Stimulated activated CD4-positive, alpha-beta T cell treated with anti-CD3 and anti-CD28 coated beads, TNF-alpha, amount 100 ng/mL, for 48 hours (primary cell): ENCODE results near the gene CD58.

Experiments
- DNase-seq, 3 donors: peaks; one replicate each; pipeline ENCODE4 v3.0.0-alpha.2; 2020; ENCODE audit warnings: low read depth in 3 of 3

Gene CD58

DNA sequence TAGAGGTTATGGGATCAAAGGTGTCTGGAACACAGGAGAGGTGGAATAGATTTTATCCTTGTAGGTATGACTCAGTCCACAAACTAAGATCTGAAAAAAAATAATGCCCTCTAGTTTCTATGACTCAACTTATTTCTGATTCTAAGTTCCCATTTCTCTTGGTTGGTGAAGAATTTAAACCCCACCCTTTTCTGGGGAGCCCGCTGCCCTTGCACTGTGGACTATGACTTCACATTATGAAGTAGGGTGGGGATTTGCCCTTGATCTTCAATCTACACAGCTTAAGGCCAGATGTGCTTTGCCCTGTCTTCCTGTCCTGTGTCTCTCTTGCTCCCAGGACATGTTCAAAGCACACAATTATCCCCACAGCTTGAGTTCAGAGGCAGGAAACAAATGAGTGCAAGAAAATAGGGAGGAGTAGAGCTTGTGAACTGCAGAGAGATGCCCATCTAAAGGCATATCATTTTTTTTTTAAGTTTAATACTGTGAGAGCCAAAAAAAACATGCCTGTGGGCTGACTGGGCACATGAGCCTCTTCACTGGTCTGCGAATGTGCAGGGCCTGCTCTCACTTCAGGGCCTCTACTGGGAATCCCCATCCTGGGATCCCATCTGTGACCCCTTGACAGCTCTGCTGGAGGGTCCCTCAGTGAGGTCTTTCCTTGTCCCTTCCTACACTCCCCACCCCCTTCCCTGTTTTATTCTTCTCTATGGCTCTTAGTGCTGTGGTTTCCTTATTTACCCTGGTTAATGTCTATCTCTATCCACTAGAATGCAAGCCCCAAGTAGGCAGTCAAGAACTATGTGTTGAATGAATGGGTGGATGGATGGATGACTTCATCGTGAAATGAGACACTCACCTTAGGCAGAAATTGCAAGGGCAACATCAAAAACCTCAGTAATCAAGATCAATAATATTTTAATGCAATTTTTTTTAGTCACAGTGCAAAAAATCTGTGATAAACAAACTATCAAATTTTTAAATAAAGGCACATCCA lies 61.5 kb downstream of the CD58 start:
- no peak for DNase-seq

- DNase-seq: no peak
Observed at GRCh38 chr1:116508085-116508983, 62.5 kb downstream of the CD58 start.

DNA sequence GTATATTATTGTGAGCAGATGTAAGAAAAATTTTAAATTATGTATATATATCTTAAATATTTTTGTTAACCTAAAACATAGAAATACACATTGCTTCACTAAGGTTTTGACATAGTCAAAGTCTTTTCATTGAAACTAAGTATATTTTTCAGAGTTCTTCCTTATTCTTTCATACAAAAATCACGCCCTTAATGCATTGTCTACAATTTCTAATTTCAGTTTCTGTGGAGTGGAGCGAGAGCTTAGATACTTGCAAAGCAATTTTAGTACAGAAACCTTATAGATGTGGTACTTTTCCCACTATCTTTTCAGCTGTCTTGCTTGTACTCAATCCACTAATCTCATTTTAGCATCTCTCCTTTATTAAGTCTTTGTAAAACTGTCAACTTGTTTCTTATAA lies 63.2 kb downstream of the CD58 start:
- no peak for DNase-seq

DNA sequence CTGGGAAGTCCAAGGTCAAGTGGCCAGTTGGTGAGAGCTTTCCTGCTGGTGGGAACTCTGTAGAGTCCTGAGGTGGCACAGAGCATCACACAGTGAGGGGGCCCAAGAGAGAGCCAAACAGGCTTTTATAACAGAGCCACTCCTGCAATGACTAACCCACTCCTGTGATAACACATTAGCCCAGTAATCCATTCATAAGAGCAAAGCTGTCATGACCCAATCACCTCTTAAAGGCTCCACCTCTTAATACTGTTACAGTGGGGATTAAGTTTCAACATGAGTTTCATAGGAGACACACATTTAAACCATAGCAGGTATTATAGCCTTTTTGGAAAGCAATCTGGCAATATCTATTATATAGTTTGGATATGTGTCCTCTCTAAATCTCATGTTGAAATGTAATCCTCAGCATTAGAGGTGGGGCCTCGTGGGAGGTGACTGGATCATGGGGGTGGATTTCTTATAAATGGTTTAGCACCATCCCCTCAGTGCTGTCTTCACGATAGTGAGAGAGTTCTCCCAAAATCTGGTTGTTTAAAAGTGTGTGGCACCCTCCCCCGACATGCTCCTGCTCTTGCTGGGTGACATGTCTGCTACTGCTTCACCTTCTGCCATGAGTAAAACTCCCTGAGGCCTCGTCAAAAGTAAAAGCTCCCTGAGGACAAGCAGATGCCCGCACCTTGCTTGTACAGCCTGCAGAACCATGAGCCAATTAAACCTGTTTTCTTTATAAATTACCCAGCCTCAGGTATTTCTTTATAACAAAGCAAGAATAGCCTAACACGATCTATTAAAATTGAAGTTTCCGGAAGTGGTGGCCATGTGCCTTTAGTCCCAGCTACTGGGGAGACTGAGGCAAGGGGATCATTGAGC lies 64.5 kb downstream of the CD58 start:
- no peak for DNase-seq

DNA sequence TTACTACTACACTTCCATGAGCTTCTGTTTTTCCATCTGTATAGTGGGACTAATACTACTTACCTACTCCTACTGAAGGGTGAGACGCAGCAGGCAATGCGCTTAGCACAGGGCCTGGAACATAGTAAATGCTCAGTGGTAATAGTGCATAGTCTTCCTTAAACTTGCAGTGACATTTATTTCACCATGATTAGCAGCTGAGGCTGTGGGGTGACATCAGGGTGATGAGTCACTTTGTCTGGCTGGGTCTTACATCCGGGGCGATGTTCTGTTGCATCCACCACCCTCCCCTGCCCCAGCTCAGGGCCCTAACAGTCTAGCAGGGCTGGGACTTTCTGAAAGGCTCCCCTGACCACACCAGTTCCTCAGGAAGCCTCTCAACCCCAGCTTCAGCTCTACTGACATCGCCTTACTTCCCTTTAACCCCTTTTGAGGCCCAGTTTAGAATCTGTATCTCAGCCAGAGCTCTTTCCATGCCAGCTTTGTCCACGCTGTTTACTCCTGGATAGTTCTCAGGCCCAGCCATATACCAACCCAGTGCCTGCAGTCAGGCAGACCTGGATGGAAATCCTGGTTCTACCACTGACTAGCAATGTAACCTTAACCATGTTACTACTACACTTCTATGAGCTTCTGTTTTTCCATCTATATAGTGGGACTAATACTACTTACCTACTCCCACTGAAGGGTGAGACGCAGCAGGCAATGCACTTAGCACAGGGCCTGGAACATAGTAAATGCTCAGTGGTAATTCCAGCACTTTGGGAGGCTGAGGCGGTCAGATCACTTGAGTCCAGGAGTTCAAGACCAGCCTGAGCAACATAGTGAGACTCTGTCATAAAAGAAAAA lies 66.3 kb downstream of the CD58 start:
- DNase-seq: peak; percentile 39 to 73 (median 63)

- no peak for DNase-seq
Observed at GRCh38 chr1:116503546-116504307, 67.1 kb downstream of the CD58 start.

DNA sequence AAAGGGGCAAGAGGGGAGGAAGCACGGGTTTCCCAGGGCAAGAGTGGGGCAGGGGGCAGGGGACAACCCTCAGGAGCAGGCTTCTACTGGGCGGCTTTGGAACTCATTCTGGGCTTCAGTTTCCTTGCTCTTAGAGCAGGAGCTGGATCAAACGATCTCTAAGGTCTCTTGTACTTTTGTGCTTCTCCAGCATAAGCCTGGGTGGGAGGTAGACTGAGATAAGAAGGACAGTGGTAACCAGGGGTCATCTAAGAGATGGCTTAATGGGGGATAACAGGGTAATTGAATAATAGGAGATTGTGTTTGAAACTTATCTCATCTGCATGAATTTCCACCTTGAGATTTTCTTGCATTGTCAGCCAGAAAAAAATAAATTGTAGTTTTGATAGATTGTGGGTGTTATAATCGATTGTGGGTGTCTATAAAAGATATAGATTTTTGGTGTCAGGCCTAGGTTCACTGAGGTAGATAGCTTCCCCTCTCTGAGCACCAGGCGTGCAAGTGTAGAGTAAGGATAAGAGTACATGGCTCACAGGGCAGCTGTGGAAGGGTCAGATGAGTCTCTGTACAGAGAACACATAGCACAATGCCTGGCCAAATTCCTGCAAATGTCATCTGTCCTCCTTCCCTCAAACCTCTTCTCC lies 68.0 kb downstream of the CD58 start:
- no peak for DNase-seq

DNA sequence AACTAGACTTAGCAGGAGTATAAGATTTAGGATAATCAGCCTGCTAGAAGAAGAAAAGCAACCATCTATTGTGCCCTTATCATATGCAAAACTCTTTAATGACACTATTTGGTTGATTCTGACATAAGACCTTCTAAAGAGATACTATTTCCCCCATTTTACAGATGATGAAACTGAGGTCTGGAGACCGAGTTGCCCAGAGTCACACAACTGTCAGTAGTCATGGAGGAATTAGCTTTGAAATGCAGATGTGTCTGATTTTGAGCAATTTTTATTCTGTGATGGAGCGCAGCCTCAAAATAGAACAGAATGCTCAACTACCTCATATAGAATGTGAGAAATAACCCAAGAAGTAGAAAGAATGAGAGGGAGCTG lies 69.0 kb downstream of the CD58 start:
- DNase-seq: no peak

GRCh38 chr1:116501125-116501869 lies 69.5 kb downstream of the CD58 start:
- no peak for DNase-seq

- no peak for DNase-seq
Observed at GRCh38 chr1:116498789-116499628, 71.8 kb downstream of the CD58 start.

GRCh38 chr1:116497656-116498055 lies 73.2 kb downstream of the CD58 start:
- DNase-seq: no peak

DNA sequence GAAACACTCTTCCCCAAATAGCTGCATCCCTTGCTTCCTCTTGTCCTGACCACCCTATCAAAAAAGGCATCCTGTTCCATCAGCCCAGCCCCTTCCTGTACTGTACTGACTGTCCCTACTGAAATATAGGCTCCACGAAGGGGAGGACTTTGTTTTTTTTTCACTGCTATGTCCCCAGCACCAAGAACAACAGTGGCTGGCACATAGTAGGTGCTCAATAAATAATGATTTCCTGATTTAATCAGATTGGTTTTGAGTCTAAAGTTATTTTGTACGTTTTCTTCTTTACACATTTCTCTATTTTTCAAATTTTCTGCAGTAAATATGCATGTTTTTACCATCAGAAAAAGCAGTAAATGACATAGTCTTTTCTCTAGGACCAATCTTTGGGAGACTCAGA lies 73.9 kb downstream of the CD58 start:
- DNase-seq: no peak

GRCh38 chr1:116496380-116496779 lies 74.4 kb downstream of the CD58 start:
- no peak for DNase-seq

GRCh38 chr1:116495535-116495934 lies 75.3 kb downstream of the CD58 start:
- no peak for DNase-seq

GRCh38 chr1:116494745-116495144 lies 76.1 kb downstream of the CD58 start:
- no peak for DNase-seq

GRCh38 chr1:116494353-116494692 lies 76.5 kb downstream of the CD58 start:
- DNase-seq: no peak

DNA sequence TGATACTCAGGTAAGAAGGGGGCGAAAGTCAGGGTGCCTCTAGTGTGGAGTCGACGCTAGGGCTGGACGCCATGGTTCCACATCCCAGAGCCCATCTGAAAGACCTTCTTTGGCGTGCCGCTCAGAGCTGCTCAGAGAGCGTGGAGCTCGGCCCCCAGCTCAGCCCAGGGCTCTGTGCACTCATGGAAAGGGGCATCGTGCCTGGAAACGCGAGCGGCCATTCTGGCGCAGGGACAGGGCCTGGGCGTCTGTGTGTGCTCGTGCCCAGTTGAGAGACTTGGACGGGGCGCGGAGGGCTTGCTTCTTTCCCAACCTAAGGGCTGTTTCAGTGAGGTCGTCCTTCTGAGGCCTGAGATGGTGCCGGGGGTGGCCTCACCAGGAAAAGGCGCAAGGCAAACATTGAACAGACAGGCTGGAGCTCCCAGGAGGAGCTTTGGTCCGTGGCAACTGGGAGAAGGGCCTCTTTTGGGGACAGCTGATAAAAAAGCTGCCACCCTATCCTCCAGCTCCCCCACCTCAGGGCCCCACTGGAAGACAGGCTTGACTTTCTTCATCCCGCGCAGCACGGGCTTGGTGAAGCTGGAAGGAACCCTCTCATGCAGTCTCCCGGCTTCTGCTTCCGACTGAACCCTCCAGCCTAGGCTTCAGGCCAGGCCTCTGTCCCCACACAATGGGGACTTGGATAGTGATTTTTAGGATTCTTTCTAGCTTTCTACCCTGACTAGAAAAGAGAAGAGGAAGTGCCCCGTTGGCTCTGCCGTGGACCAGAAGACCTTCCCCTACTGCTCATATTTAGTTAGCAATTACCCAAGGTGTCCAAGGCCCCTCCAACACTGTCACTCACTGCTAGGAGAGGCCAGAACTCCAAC lies 77.1 kb downstream of the CD58 start:
- no peak for DNase-seq
